NCI-H774 (cell line): ENCODE results near the gene ZBTB44.
A peak's percentile ranks its signal among the peaks of the same experiment; 100 is the strongest.
"Not testable (repeated sequence)": the region's sequence is repeated elsewhere in the genome, so short reads cannot be mapped to it uniquely, and the experiment has no call there.

Experiments
- DNase-seq: peaks from one replicate; lab custom pipeline; 2025; lab: John Stamatoyannopoulos, UW

Gene ZBTB44

GRCh38 chr11:130198292-130198691, 116.4 kb downstream of the ZBTB44 start:
- no peak for DNase-seq

DNA sequence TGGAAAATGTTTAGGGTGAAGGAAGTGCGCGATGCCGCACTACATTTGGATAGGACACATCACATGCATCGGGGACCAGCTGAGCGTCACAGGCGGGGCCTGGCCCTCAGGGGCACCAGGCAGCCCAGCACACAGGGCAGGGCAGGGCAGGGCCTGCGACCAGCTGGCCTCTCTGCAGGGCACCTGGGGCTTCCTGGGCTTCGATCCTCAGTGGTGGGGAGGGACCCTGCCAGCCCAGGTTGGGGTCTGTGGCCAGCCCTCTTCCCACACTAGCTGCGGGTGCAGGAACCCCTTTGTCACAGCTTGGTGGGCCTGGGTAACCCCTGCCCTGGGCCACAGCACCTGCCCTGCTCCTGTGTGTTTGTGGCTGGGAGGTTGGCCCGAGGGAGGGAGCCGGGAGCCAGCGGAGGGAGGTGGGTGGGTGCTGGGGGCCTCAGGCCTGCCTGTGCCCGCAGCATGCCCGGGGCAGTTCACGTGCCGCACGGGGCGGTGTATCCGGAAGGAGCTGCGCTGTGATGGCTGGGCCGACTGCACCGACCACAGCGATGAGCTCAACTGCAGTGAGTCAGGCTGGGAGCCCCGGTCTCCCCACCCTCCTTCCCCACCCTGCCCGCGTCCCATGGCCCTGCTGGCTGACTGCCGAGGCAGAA, 117.2 kb downstream of the ZBTB44 start:
- DNase-seq = no peak

GRCh38 chr11:130194241-130195023, 120.3 kb downstream of the ZBTB44 start:
- DNase-seq = no peak

DNA sequence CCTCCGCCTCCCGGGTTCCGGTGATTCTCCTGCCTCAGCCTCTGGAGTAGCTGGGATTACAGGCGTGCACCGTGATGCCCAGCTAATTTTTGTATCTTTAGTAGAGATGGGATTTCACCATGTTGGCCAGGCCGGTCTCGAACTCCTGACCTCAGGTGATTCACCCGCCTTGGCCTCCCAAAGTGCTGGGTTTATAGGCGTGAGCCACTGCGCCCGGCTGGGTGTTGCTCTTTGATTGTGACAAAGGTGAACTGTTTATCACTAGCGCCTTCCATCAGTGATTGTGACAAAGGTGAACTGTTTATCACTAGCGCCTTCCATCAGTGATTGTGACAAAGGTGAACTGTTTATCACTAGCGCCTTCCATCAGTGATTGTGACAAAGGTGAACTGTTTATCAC, 121.2 kb downstream of the ZBTB44 start:
- not testable (repeated sequence) for DNase-seq

GRCh38 chr11:130192845-130193267, 121.9 kb downstream of the ZBTB44 start:
- no peak for DNase-seq

DNA sequence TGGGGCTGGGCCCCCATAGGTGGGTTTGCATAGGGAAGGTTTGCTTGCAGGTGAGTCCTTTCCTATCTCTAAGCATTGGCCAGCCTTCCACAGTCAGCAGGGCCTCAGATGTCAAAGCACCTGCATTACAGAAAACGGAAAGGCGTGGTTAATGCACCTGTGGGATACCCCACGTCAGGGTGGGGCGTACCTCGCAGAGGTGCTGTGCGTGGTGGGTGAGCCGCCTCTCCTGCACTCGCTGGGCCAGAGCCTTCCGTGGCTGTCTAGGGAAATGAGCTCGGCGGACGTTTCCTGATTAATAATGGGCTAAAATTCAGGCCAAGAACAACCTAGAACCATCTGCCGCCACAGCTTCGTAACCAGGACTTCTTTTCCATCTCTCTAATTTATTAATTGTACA, 122.8 kb downstream of the ZBTB44 start:
- no peak for DNase-seq

DNA sequence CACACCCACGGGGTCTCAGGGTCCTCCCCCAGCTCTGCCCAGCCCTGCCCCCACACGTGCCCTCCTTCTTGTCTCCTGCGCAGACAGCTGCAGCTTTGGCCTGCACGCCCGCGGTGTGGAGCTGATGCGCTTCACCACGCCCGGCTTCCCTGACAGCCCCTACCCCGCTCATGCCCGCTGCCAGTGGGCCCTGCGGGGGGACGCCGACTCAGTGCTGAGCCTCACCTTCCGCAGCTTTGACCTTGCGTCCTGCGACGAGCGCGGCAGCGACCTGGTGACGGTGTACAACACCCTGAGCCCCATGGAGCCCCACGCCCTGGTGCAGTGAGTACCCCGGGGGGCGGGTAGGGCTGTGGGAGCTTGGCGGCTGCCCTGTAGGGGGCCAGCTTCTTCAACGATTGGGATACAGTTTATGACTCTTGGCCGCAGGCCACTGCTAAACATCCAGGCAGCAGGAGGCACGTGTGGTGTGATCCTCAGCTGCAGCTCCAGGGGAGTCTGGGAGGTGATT, 124.3 kb downstream of the ZBTB44 start:
- DNase-seq = no peak

- no peak for DNase-seq
Observed at GRCh38 chr11:130189492-130190210, 125.1 kb downstream of the ZBTB44 start.

- DNase-seq = no peak
Observed at GRCh38 chr11:130188585-130189347, 126.0 kb downstream of the ZBTB44 start.

- no peak for DNase-seq
Observed at GRCh38 chr11:130188047-130188446, 126.7 kb downstream of the ZBTB44 start.

GRCh38 chr11:130187096-130187495, 127.6 kb downstream of the ZBTB44 start:
- no peak for DNase-seq

- no peak for DNase-seq
Observed at GRCh38 chr11:130183878-130184610, 130.7 kb downstream of the ZBTB44 start.

DNA sequence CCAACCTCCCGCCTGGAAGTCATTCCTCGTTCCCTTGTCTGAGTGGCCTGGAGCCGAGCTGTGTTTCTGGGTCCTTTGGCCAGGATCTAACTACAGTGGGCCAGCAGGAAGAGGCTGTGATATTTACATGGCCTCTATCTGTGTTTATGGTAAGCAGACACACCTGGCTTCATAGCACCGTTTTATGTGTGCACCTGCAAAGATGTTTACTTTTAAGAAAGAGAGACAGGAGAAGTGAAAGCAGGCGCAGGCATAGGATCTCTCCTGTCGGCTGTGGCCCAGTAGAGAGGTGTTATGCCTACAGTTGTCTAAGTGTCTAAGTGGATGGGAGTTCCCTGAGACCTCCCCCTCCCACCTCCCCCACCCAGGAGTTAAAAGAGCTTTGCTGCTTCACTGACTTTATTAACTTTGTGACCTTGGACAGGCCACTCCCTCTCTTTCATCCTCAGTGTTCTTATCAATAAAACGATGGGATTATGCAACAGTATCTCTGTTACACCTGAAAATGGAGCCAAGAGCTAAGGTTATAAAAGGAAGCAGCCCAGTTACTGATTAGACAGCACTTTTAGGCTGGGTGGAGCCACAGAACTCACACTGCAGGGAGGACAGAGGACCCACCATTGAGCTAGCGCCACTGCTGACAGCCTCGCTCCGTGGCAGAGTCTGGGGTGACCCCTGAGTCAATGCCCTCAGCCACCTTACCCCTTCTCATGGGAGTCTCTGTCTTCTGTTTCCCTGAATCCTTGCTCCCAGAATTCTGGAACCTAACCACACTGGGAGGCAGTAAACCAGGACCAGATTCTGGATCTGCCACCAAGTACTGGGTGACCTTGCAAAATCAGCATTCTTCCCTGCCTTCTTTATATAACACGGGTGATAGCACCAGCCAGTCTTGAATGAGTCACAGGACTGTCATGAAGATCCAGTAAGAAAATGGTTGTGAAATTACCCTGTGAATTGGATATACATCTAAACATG, 133.1 kb downstream of the ZBTB44 start:
- peak; percentile 96 for DNase-seq

- DNase-seq = no peak
Observed at GRCh38 chr11:130180896-130181294, 133.8 kb downstream of the ZBTB44 start.

DNA sequence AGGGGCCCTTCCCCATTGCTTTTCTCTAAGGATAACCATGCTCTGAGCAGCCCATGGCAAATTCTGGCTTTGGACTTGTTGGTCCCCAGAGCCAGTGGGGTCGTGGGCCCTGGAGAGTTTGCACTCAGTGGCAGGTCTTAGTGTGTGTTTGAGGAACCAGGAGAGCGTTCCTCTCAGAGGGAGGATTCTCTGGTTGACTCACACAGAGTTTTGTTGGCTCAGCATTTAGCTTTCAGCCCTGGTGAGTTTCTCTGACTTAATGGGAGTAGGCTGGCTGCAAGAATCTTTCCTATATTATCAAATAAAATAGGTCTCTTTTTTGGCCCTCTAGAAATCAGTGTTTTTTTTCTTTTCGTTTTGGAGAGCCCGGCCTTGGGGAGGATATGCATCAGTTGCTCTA, 134.2 kb downstream of the ZBTB44 start:
- DNase-seq = no peak

- peak; percentile 73 for DNase-seq
Observed at GRCh38 chr11:130179396-130180306, 135.1 kb downstream of the ZBTB44 start.

DNA sequence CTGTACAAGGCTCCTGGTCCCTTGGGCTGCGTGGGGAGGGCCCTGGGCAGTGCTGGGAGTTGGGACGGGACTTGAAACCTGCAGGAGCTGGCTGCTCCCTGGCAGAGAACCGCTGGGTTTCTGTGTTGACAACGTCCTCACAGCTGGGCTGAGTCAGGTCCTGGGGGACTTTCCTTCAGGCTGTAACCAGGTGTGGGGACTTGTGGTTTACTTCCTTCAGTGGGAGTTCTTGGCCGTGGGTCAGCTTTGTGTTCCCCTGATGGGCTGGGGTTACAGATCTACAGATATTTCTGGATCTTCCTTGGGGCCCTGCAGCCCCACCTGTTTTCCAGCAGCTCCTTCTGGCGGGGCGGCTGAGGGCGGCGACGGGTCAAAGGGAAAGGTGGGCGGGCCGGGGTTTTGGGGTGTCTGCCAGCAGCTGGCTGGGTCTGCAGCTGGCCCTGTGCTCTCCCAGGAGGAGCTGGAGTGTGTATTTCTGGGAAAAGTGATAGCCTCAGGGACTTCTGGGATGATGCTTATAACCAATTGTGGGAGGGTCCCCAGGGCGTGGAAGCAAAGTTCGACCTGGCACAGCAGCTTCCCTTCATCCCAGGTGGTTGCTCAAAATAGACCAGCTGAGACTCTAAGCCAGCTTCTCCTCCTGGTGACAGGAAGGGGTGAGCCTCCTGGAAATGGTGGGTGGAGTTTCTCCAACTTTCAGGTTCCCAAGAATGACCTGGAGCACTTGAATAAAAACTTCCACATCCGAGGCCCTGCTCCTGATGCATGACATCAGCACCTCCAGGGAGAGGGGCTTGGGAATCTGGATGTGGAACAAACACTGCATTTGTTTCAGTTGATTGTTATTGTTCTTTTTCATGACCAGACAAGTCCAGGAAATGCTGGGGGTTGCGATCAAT, 136.0 kb downstream of the ZBTB44 start:
- no peak for DNase-seq

- DNase-seq = peak; percentile 23
Observed at GRCh38 chr11:130177782-130178181, 136.9 kb downstream of the ZBTB44 start.
